Measurements from ENCODE around the gene CCDC33.

The CCDC33 gene

GRCh38 chr15:74214324-74215021 is 21.7 kb upstream of the CCDC33 start:
- ChIA-PET CTCF (interaction anchor here (0.9 to 1.3 kb wide), 2 partner anchors 12 to 93 kb away, joined by 3 to 5 read pairs; partner anchors contain the start of gene STRA6), POLR2A (interaction anchor here (1.2 to 1.4 kb wide), 2 partner anchors 8 to 11 kb away, joined by 3 read pairs; partner anchors contain the start of gene STRA6)
- Histone ChIP-seq H3K36me3 (ENCODE audit: control insufficient read depth in 2 of 2, insufficient read depth in 1 of 2, low read length in 2 of 2) (no peaks in the 10 kb centered on the region), H3K4me3 (ENCODE audit: low read depth, low read length) (no peak overlapping the region), H3K9me3 (ENCODE audit: control insufficient read depth, insufficient read depth, low read depth, low read length) (no peaks in the 10 kb centered on the region), H3K4me1 (ENCODE audit: control insufficient read depth, insufficient read depth, low read length) (peaks cover 14% of the 10 kb centered on the region), H3K27ac (ENCODE audit: extremely low read depth, low read depth, low read length) (0 out of 2 replicates have a peak overlapping the region, but pooled peaks have one; percentile 3)
- TF ChIP-seq ZNF24 (tag by site-specific recombination; IDR thresholded peaks at IDR 0.05) (peak; percentile 55; the same call in 1 of the 2 replicates), TRIM28 (IDR thresholded peaks at IDR 0.05; ENCODE audit: borderline replicate concordance, low read length) (no peak), ZFHX2 (tag by site-specific recombination; conservative IDR thresholded peaks at IDR 0.05) (peak; percentile 37; the same call in 1 of the 2 replicates), ZNF10 (tag by site-specific recombination; IDR thresholded peaks at IDR 0.05) (no peak), ZNF501 (tag by site-specific recombination; IDR thresholded peaks at IDR 0.05) (no peak), ZNF785 (tag by site-specific recombination; IDR thresholded peaks at IDR 0.05) (no peak), EGR2 (tag by site-specific recombination; IDR thresholded peaks at IDR 0.05; ENCODE audit: low read depth) (peak; percentile 53; the same call in 1 of the 2 replicates), ZNF521 (tag by site-specific recombination; IDR thresholded peaks at IDR 0.05) (no peak)

GRCh38 chr15:74215958-74216357 is 20.2 kb upstream of the CCDC33 start:
- Histone ChIP-seq H3K9me3 (ENCODE audit: control insufficient read depth, insufficient read depth, low read depth, low read length) (no peaks in the 10 kb centered on the region), H3K27ac (ENCODE audit: extremely low read depth, low read depth, low read length) (no peak overlapping the region), H3K4me3 (ENCODE audit: low read depth, low read length) (no peak overlapping the region), H3K4me1 (ENCODE audit: control insufficient read depth, insufficient read depth, low read length) (peaks cover 8% of the 10 kb centered on the region), H3K36me3 (ENCODE audit: control insufficient read depth in 2 of 2, insufficient read depth in 1 of 2, low read length in 2 of 2) (no peaks in the 10 kb centered on the region)
- TF ChIP-seq PATZ1 (tag by site-specific recombination; IDR thresholded peaks at IDR 0.05): no peak
- 0 out of 2 replicates have a peak, but pooled peaks have one; percentile 3 for TF ChIP-seq ZFP69B (tag by site-specific recombination; IDR thresholded peaks at IDR 0.05)
- peak; percentile 59; the same call in 1 of the 2 replicates for TF ChIP-seq ZNF449 (tag by site-specific recombination; IDR thresholded peaks at IDR 0.05)
- no peak for TF ChIP-seq IKZF3 (tag by site-specific recombination; IDR thresholded peaks at IDR 0.05)
- ChIA-PET POLR2A (interaction anchor here (1.1 to 1.4 kb wide), 3 partner anchors 10 to 42 kb away, joined by 3 to 4 read pairs (median 3); partner anchors contain the start of gene STRA6), CTCF (interaction anchor here (1.3 kb wide), 2 partner anchors 13 to 92 kb away, joined by 3 read pairs; partner anchors contain the start of gene STRA6)

DNA sequence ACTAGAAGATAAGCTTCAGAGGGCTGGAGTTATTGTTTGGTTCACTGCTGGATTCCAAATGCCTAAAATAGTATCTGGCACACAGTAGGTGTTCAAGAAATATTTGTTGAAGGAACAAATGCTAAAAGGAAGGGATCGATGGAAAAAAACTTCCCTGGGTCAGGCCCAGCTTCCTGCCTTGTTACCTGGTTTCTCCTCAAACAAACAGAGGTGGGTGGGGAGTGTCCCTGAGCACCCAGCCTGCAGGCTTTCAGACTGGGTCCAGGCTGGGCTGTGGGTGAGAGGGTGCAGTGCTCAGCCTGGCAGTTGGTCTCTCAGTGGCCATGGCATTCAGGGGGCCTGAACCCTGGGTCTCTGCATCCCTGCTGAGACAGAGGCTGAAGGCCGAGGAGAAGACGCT is 19.2 kb upstream of the CCDC33 start:
- CTCF ChIA-PET: interaction anchor here (0.7 to 1.3 kb wide), 3 partner anchors 21 to 252 kb away, joined by 3 to 4 read pairs (median 4); no protein-coding TSS in a partner anchor
- Histone ChIP-seq H3K36me3 (ENCODE audit: control insufficient read depth in 2 of 2, insufficient read depth in 1 of 2, low read length in 2 of 2) (no peaks in the 10 kb centered on the region), H3K4me3 (ENCODE audit: low read depth, low read length) (no peak overlapping the region), H3K9me3 (ENCODE audit: control insufficient read depth, insufficient read depth, low read depth, low read length) (no peaks in the 10 kb centered on the region), H3K27ac (ENCODE audit: extremely low read depth, low read depth, low read length) (no peak overlapping the region), H3K4me1 (ENCODE audit: control insufficient read depth, insufficient read depth, low read length) (peaks cover 16% of the 10 kb centered on the region)
- POLR2A ChIA-PET: interaction anchor here (1.1 kb wide), 1 partner anchor 43 kb away, joined by 4 read pairs; no protein-coding TSS in a partner anchor
- TF ChIP-seq ZIC2 (tag by site-specific recombination; IDR thresholded peaks at IDR 0.05): peak; percentile 74
- no peak for TF ChIP-seq ZNF140 (tag by site-specific recombination; IDR thresholded peaks at IDR 0.05)
- TF ChIP-seq SETDB1 (IDR thresholded peaks at IDR 0.05; ENCODE audit: insufficient read length, low read length): no peak
- TF ChIP-seq ZFP3 (tag by site-specific recombination; IDR thresholded peaks at IDR 0.05; ENCODE audit: low read depth): no peak
